NCI-H1105 treated with DMSO at 0.1 percent for 48 hours (cell line): ENCODE measurements around the gene CTNNBL1.
"Not testable (repeated sequence)": the region's sequence is repeated elsewhere in the genome, so short reads cannot be mapped to it uniquely, and the experiment has no call there.

Experiments
- DNase-seq: peaks from one replicate; lab custom pipeline; 2025; lab: John Stamatoyannopoulos, UW

The CTNNBL1 gene

GRCh38 chr20:37677969-37678861 is 15.6 kb upstream of the CTNNBL1 start:
- DNase-seq, result no peak

DNA sequence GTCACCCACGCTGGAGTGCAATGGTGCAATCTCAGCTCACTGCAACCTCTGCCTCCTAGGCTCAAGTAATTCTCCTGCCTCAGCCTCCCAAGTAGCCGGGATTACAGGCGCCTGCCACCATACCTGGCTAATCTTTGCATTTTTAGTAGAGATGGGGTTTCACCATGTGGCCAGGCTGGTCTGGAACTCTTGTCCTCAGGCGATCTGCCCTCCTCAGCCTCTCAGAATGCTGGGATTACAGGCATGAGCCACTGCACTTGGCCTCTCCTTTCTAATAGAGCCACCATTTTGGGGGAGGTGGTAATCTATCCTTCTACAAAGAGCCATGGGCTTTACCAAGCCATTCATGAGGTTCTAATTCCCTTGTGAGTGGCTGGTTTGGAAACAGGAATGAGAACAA is 14.1 kb upstream of the CTNNBL1 start:
- DNase-seq, result not testable (repeated sequence)

GRCh38 chr20:37680420-37680819 is 13.4 kb upstream of the CTNNBL1 start:
- no peak for DNase-seq

DNA sequence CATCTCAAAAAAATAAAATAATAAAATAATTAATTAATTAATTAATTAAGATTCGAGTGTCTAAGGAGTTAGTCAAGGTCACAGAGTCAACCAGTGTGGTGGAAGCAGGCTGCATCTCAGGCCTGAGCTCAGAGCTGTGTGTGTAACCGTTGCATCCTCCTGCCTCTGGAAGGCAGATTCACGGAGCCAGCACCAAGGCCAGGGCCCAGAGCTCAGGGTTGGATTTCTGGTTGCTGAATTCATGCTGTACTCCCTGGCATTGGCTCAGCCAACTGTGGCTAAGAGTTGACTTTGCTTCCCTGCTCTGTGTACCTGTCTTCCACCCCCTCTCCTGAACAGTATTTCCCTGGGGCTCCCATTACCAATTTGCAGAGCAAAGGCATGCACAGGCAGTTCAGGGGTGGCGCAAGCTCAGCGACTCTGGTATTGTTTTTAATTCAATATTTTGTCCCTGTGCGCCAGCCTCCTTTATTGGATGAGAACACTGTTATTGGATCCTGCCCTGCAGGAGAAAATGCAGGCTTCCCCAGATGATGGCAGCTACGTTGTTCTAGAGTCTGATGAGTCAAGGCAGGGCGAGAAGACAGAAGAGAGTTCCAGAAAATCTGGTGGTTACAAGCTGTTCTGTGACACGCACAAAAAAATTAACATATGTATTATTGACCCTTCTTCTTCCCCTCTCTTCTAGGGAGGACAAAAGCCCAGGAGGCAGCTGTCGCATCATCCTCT is 12.3 kb upstream of the CTNNBL1 start:
- no peak for DNase-seq

DNA sequence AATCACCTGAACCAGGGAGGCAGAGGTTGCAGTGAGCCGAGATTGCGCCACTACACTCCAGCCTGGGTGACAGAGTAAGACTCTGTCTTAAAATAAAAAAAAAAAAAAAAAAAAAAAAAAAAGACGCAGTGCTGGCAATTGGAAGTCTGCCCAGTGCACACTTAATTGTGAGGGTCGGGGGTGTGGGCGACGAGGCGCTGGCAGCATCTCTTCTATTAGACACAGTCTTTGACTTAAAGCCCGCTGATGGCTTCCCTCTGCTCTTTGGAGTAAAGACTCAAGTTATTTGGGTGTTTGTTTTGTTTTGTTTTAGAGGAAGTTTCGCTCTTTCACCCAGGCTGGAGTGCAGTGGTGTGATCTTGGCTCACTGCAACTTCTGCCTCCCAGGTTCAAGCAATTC is 10.7 kb upstream of the CTNNBL1 start:
- peak; percentile 69 for DNase-seq

GRCh38 chr20:37686762-37687477 is 6.9 kb upstream of the CTNNBL1 start:
- no peak for DNase-seq

GRCh38 chr20:37687478-37687805 is 6.4 kb upstream of the CTNNBL1 start:
- no peak for DNase-seq

GRCh38 chr20:37688093-37688492 is 5.7 kb upstream of the CTNNBL1 start:
- no peak for DNase-seq

DNA sequence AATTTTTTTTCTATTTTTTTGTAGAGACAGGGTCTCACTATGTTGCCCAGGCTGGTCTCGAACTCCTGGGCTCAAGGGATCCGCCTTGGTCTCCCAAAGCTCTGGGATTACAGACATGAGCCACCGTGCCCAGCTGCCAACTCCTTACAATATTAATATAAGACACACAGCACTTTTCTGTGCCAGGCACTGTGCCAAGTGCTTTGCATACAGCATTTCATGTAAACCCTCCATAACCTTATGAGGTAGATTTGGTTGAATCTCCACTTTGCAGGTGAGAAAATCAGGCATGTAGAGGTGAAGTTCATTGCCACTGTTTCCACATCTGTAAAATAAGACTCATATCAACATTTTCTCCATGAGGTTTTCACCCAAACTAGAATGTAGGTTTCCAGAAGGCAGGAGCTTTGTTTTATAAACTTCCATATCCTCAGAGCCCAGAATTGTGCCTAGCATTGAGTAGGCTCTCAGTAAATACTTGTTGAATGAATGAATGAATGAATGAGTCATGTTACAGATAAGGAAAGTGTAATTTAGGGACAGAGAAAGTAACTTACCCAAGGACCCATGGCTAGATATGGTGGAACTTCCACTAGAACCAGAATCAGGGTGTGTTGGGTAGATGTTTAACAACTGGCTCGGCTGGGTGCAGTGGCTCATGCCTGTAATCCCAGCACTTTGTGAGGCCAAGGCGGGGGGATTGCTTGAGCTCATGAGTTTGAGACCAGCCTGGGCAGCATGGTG is 3.0 kb upstream of the CTNNBL1 start:
- DNase-seq, result no peak

DNA sequence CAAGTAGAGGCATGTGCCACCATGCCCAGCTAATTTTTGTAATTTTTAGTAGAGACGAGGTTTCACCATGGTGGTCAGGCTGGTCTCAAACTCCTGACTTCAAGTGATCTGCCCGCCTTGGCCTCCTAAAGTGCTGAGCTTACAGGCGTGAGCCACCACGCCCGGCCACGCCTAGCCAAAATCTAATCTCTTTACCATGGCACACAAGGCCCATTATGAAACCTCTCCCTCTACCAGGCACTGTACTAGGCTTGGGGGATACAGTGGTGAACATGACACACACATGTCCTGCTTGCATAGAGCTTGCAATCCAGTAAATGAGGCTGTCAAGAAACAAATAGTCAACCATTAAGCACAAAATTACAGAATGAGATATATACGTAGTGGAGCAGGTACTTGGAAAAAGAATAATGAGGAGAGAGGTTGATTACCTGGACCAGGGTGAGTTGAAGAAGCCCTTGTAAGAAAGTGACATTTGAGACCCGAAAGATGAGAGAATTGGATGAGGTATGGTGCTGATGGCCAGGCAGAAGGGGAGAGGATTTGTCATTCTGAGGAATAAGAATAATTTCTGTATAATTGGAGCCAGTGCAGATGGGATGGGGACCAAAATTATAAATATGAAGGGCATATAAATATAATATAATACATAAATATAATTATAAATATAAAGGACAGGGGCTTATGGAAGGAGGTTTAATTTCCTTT is 1.2 kb upstream of the CTNNBL1 start:
- DNase-seq, result no peak

DNA sequence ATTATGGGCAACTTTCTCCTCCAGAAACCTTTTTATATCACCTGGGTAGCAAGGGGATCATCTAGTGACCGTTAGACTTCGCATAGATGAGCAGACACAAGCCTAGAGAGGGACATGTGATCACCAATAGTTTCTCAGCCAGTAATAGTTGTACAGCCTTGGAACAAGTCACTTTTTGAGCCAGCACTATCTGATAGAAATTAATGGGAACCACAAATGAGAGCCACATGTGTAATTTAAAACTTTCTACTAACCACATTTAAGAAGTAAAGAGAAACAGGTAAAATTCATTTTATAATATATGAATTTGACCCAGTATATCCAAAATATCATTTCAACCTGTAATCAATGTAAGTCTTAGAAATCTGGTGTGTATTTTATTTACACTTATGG is 592 bp upstream of the CTNNBL1 start:
- DNase-seq, result no peak

DNA sequence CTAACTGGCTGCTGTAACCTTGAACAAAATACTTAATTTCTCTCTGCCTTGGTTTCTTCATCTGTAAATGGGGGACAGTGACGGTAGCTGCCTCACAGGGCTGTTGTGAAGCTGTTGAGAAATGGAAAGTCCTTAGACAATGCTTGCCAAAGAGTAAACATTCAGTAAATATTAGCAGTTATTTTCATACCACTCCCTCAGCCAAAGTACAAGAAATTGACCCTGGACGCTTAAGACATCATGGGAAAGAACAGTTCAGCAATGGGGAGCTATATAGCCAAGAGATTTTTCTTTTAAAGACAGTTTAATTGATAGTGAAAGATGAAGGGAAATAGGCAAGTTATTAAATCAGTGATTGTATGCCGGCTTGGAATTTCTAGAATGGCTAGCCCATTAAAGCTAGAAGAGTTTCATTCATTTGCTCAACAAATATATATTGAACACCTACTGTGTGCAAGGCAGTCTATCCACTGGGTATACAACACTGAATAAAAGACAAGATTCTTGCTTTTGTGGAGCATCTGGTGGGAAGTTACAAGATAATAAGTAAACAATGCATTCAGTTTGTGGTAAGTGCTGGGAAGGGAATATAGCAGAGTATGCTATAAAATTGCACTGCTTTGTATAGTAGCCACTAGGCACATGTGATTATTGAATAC is 2.0 kb downstream of the CTNNBL1 start:
- DNase-seq, result no peak

DNA sequence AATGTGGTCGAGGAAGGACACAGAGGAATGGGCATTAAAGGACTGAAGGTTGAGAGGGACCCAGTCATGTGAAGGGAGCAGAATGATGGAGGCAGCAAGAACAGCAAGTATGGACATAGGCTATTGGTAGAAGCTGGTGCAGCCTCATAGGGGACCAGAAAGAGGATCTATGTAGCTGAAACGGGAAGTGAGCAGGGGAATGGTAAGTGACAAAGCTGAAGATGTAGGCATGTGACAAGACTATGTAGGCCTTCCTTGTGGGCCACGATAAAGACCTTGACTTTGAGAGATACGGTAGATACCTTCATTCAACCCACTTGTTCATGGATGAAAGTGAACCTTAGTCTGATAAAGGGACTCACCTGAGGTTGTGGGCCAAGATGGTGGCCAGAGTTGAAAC is 3.5 kb downstream of the CTNNBL1 start:
- DNase-seq, result no peak

DNA sequence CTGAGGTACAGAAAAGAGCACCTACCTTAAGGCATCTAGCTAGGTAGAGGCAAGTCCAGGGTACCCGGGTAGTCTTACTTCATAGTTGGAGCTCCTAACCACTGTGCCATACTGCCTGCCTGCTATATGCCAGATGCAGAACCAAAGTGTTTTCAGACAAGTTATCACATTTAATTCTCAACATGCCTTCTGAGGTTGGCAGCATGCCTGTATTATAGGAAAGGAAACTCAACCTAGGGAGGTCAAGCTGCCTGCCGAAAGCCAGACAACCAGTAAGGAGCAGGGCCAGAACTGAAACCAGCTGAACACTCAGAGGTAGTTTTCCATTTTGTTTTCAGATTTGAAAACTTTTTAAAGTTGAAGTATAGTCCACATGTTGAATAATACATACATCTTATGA is 5.4 kb downstream of the CTNNBL1 start:
- no peak for DNase-seq

DNA sequence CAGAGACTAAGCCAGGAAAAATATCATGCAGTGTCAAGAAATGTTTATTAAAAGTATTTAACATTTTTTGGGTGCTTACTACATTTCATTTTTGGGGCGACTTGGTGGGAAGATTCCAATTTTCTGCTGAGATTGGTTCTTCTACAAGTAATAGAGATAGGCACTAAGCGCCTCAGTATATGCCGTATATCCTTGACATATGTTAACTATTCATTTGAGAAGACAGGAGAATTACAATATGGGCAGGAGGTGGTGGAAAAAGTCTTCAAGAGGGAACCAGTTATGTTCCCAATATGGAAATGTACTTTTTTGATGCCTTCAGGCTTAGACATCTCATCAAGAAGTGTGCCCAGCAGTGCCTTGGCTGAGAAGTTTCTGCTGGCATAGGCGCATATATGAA is 6.5 kb downstream of the CTNNBL1 start:
- no peak for DNase-seq

- not testable (repeated sequence) for DNase-seq
Observed at GRCh38 chr20:37701676-37702075, 7.8 kb downstream of the CTNNBL1 start.

GRCh38 chr20:37702403-37703034 is 8.7 kb downstream of the CTNNBL1 start:
- no peak for DNase-seq

DNA sequence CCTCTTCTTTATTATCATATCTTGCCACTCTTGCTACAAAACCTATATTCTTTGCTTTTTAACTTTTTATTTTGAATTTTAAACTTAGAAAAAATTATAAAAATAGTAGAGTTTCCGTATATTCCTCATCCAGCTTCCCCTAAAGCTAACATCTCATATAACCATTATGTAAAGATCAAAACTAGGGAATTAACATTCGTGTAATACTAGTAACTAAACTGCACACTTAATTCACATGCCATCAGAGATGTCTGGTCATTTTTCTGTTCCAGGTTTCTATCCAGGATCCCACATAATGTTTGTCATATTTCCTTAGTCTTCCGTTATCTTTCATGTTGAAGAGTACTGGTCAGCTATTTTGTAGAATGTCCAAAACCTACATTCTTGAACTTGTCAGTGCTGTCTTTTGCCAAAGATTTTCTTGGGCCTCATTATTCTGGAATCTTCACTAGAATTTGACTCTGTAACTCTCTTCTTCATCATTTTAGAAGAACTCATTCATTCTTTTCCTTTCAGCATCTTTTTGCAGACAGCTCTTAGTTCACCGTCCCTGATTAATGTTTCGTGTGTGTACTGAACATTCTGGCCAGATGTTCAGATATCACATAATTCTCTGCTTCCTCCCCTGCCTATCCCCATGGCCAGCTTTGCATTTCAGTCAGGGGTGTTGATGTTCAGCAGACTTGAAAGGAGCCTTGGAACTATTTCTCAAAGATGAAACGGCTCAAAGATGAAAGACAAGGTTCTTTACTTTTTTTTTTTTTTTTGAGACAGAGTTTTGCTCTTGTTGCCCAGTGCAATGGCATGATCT is 9.4 kb downstream of the CTNNBL1 start:
- DNase-seq, result no peak

DNA sequence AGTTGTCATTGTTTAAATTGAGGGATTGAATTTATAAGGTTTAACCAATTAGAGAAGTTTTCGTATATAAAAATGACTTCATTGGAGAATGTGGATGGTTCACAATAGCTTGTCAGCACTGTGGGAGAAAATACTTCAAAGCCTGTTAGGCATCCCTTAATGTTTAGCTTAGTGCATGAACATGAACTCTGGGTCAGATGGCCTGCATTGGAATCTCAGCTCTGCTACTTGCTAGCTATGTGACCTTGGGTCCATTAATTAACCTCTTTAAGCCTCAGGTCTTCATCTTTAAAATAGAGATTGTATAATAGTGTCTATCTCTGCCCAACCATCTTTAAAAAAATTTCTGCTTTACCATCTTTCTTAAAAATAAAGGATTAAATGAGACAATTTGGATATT is 11.1 kb downstream of the CTNNBL1 start:
- DNase-seq, result no peak

DNA sequence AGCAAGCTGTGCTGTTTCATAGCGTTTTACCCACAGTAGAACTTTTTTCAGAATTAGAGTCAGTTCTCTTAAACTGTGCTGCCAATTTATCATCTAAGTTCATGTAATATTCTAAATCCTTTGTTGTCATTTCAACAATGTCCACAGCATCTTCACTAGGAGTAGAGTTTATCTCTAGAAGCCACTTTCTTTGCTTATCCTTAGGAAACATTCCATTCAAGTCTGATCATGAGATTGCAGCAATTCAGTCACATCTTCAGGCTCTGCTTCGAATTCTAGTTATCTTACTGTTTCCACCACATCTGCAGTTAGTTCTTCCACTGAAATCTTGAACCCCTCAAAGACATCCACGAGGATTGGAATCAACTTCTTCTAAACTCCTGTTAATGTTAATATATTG is 12.5 kb downstream of the CTNNBL1 start:
- no peak for DNase-seq
